CD4-positive, alpha-beta memory T cell (primary cell): ENCODE measurements around the gene METTL6. TPM values are rescaled to one million over a fixed set of nuclear protein-coding genes. Genes with fewer than 3 reads are reported as not detected.
A peak's percentile ranks its signal among the peaks of the same experiment; 100 is the strongest.

Experiments used
- CTCF ChIA-PET: fragments of 350-600 bp; sonication (Branson Sonifier 250); formaldehyde crosslinking; loops from one replicate; lab custom pipeline; 2021; ENCODE audit warnings: inconsistent platforms; ENCODE audit not compliant: partially characterized antibody; lab: Charles Lee
- POLR2A ChIA-PET: fragments of 350-600 bp; sonication (Branson Sonifier 250); formaldehyde crosslinking; loops from one replicate; lab custom pipeline; 2021; ENCODE audit not compliant: partially characterized antibody; lab: Charles Lee
- DNase-seq, 5 donors: peaks; one replicate each; pipeline versions ENCODE4 v3.0.0 to v3.0.0-alpha.2; 2020 to 2022; ENCODE audit warnings: mixed read lengths in 1 of 5
- H3K27ac ChIP-seq: one replicate; pipeline ENCODE4 v1.7.0; 2013; ENCODE audit warnings: low read depth, low read length
- H3K27me3 ChIP-seq: 2 replicates; pipeline ENCODE4 v1.7.0; 2013; ENCODE audit warnings: mild to moderate bottlenecking, low read length, moderate library complexity; ENCODE audit not compliant: insufficient read depth
- H3K36me3 ChIP-seq: 2 replicates; pipeline ENCODE4 v1.7.0; 2013; ENCODE audit warnings: mild to moderate bottlenecking, low read length, moderate library complexity; ENCODE audit not compliant: insufficient read depth
- H3K4me1 ChIP-seq: 2 replicates; pipeline ENCODE4 v1.7.0; 2013; ENCODE audit warnings: mild to moderate bottlenecking, low read length, moderate library complexity; ENCODE audit not compliant: insufficient read depth
- H3K4me3 ChIP-seq, 2 donors: one replicate each; pipeline ENCODE4 v1.7.0; 2013; ENCODE audit warnings: low read length in 2 of 2, mild to moderate bottlenecking in 1 of 2
- H3K9me3 ChIP-seq, 2 donors: one replicate each; pipeline ENCODE4 v1.7.0; 2013; ENCODE audit warnings: low read length in 2 of 2, control low read depth in 1 of 2; ENCODE audit not compliant: control insufficient read depth in 1 of 2
- H3K27ac Mint-ChIP-seq, 7 donors: one replicate each; pipeline ENCODE4 v1.8.0; 2020 to 2021; ENCODE audit warnings: mixed read lengths in 7 of 7, mild to moderate bottlenecking in 6 of 7, inconsistent platforms in 3 of 7, moderate library complexity in 3 of 7
- H3K27me3 Mint-ChIP-seq, 2 donors: one replicate each; pipeline ENCODE4 v1.8.0; 2020 to 2021; ENCODE audit warnings: mixed read lengths in 2 of 2
- H3K36me3 Mint-ChIP-seq, 2 donors: one replicate each; pipeline ENCODE4 v1.8.0; 2020 to 2021; ENCODE audit warnings: mixed read lengths in 2 of 2, inconsistent platforms in 1 of 2, mild to moderate bottlenecking in 1 of 2
- H3K4me1 Mint-ChIP-seq, 4 donors: one replicate each; pipeline ENCODE4 v1.8.0; 2020 to 2021; ENCODE audit warnings: mixed read lengths in 4 of 4, mild to moderate bottlenecking in 1 of 4
- H3K4me3 Mint-ChIP-seq, 8 donors: one replicate each; pipeline ENCODE4 v1.8.0; 2020 to 2021; ENCODE audit warnings: mixed read lengths in 8 of 8, mild to moderate bottlenecking in 7 of 8, moderate library complexity in 6 of 8, inconsistent platforms in 3 of 8
- H3K9me3 Mint-ChIP-seq, 8 donors: one replicate each; pipeline ENCODE4 v1.8.0; 2020 to 2021; ENCODE audit warnings: mixed read lengths in 8 of 8, mild to moderate bottlenecking in 5 of 8, inconsistent platforms in 3 of 8, moderate library complexity in 1 of 8
- intact Hi-C: fragments of 100-400 bp; cut with micrococcal nuclease; formaldehyde crosslinking; loops from one replicate; pipeline ENCODE4 v1.15.1; 2023
- polyA plus RNA-seq, 2 donors: library from polyadenylated mRNA; unstranded; fragments of 300-500 nt; fragmentation: Illumina TruSeq; gene quantifications; one replicate each; pipeline ENCODE4 v1.2.3, GENCODE V29; 2021
- total RNA-seq, 2 experiments: library from RNA; stranded (reverse); gene quantifications; one replicate each; pipeline ENCODE4 v1.2.3, GENCODE V29; 2021

METTL6 gene
- total and polyA plus RNA-seq, 4 experiments from 2014 or later = 12.2 to 18.3 (median 17.3) TPM

DNA sequence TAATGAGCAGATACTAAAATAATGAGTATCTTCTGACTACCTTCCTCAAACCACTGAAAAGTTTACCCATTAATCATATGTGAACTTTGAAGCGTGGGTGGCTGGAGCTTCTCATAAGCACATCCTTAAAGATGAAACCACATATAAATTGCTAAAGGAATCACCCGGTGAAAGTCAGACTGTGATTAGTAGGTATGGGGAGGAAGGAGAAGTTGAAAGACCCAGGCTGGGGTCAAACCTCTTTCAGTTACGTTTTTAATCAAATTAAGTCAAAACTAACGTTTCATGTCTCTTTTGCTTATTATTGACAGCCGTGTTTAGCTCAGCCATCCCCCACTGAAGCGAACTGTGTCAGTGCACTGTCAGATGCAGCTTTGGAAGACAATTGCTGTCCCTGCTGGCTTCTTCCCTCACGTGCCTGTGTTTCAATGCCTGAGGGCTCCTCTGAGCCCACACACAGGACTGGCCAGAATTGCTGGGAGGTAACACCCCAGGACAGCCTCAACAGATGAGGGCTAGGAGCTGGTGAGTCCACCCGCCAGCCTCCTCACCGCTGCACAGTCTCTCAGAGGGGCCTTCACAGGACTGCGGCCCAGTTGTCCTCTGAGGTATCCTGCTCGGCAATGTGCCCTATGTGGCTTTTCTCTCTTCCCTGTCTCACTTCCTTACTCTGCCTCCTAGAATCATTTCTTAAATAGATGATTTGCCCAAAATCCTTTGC, 65.7 kb downstream of the METTL6 start:
- H3K27ac ChIP-seq = peak overlapping the region; percentile 36
- Mint-ChIP-seq H3K27me3 (no peaks in the 10 kb centered on the region), H3K36me3 (no peaks in the 10 kb centered on the region), H3K4me1 (peaks cover 28 to 59% (median 37%) of the 10 kb centered on the region in 4 donors), H3K27ac (peak overlapping the region; percentile 86 to 93 (median 89)), H3K4me3 (peak overlapping the region in 7 of 8 donors; percentile 56 to 92 (median 73)), H3K9me3 (no peaks in the 10 kb centered on the region)
- peaks cover 54% of the 10 kb centered on the region for H3K4me1 ChIP-seq
- intact Hi-C loops = loop anchor here (1.0 to 2.0 kb wide), 5 partner anchors 15 to 93 kb away; partner anchors contain the start of gene SH3BP5
- peak in 1 of 5 donors; percentile 39 for DNase-seq
- no peak overlapping the region for H3K4me3 ChIP-seq
- ChIA-PET POLR2A (interaction anchor here (0.6 to 1.8 kb wide), 11 partner anchors 11 to 94 kb away, joined by 3 to 15 read pairs (median 4); partner anchors contain the start of gene SH3BP5), CTCF (interaction anchor here (0.9 to 3.7 kb wide), 14 partner anchors 11 to 93 kb away, joined by 3 to 31 read pairs (median 6); partner anchors contain the start of gene SH3BP5)
- H3K36me3 ChIP-seq = no peaks in the 10 kb centered on the region
- H3K27me3 ChIP-seq = no peaks in the 10 kb centered on the region
- no peaks in the 10 kb centered on the region for H3K9me3 ChIP-seq

- Mint-ChIP-seq H3K36me3 (peaks cover 0 to 1% of the 10 kb centered on the region in 2 donors), H3K27me3 (no peaks in the 10 kb centered on the region), H3K9me3 (no peaks in the 10 kb centered on the region), H3K4me1 (peaks cover 35 to 66% (median 42%) of the 10 kb centered on the region in 4 donors), H3K4me3 (peak overlapping the region in 6 of 8 donors; percentile 56 to 92 (median 74)), H3K27ac (peak overlapping the region; percentile 86 to 93 (median 89))
- no peaks in the 10 kb centered on the region for H3K36me3 ChIP-seq
- POLR2A ChIA-PET = interaction anchor here (0.6 to 1.8 kb wide), 10 partner anchors 11 to 93 kb away, joined by 3 to 15 read pairs (median 4); partner anchors contain the start of gene SH3BP5
- H3K27ac ChIP-seq = no peak overlapping the region
- no peaks in the 10 kb centered on the region for H3K27me3 ChIP-seq
- no peak overlapping the region for H3K4me3 ChIP-seq
- peaks cover 62% of the 10 kb centered on the region for H3K4me1 ChIP-seq
- no peak for DNase-seq
- H3K9me3 ChIP-seq = no peaks in the 10 kb centered on the region
- CTCF ChIA-PET = interaction anchor here (0.6 to 3.7 kb wide), 14 partner anchors 11 to 107 kb away, joined by 3 to 31 read pairs (median 5); partner anchors contain the start of gene SH3BP5
- intact Hi-C loops = loop anchor here (2.0 kb wide), 1 partner anchor 68 kb away; no protein-coding TSS in a partner anchor
These were observed 66.4 kb downstream of the METTL6 start for GRCh38 chr3:15360788-15361493.

Other genes starting within 250 kb of the METTL6 start
- gene CAPN7, start 221.3 kb downstream of the METTL6 start, total RNA-seq = 100 to 1,000 TPM in 1 of 2 experiments, 10 to 100 TPM in 1; 95.5 to 103 TPM
- 10 to 100 TPM; 18.9 to 23.7 TPM for gene CAPN7, start 221.3 kb downstream of the METTL6 start, polyA plus RNA-seq
- 10 to 100 TPM; 55.8 to 56.9 TPM for gene SH3BP5, start 95.0 kb downstream of the METTL6 start, total RNA-seq
- 100 to 1,000 TPM in 1 of 2 donors, 10 to 100 TPM in 1; 48.2 to 118 TPM for gene SH3BP5, start 95.0 kb downstream of the METTL6 start, polyA plus RNA-seq
- gene EAF1, start 54 bp upstream of the METTL6 start, total RNA-seq = 10 to 100 TPM; 17.6 to 19.7 TPM
- 10 to 100 TPM in 1 of 2 donors, 1 to 10 TPM in 1; 8.9 to 15.0 TPM for gene EAF1, start 54 bp upstream of the METTL6 start, polyA plus RNA-seq
- 1 to 10 TPM; 6.1 to 6.3 TPM for gene COLQ, start 94.2 kb upstream of the METTL6 start, total RNA-seq
- gene COLQ, start 94.2 kb upstream of the METTL6 start, polyA plus RNA-seq = 1 to 10 TPM; 2.8 to 9.7 TPM
- 10 to 100 TPM; 37.6 to 44.4 TPM for gene HACL1, start 174.0 kb upstream of the METTL6 start, total RNA-seq
- 10 to 100 TPM; 36.8 to 43.6 TPM for gene HACL1, start 174.0 kb upstream of the METTL6 start, polyA plus RNA-seq
- gene BTD, start 174.2 kb upstream of the METTL6 start, total RNA-seq = 10 to 100 TPM; 23.5 to 27.4 TPM
- gene BTD, start 174.2 kb upstream of the METTL6 start, polyA plus RNA-seq = 10 to 100 TPM; 23.4 to 40.5 TPM